Femur (tissue), 1 donor: Measurements from ENCODE around the gene NAT14.

ENCODE experiments used
- DNase-seq: peaks from one replicate; pipeline ENCODE4 v3.0.0-alpha.2; 2017

Gene NAT14

DNA sequence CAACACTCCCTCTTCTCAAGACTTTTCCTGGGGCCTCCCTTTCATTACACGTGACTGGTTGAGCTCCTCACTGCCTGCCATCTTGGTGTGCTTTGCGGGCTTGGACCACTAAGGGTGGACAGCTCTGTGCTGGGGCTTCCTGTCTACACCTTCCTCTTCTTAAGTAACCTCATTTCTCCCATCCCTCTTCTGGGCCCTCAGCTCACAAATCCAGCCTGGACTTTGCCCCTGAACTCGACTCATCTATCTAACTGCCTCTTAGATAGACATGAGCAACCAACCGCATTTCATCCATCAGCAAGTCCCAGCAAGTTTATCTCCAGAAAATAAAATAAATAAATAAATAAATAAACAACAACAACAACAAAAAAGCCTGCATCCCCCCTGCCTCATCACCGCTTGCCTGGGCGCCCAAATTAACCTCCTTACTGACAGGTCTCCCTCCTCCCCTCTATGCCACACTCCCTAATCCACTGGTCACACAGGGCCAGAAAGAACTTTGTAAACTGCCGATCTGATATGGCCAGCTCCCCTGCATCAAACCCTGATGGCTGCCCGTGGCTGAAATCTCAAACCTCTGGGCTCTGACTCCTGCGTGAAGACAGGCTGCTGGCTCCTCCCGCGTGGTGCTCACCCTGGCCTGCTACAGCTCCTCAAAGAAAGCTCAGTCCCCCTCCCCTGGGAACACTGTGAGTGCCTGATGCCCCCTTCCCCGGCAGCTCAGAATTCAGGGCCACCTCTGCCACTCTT lies 31.3 kb upstream of the NAT14 start:
- DNase-seq: no peak

DNA sequence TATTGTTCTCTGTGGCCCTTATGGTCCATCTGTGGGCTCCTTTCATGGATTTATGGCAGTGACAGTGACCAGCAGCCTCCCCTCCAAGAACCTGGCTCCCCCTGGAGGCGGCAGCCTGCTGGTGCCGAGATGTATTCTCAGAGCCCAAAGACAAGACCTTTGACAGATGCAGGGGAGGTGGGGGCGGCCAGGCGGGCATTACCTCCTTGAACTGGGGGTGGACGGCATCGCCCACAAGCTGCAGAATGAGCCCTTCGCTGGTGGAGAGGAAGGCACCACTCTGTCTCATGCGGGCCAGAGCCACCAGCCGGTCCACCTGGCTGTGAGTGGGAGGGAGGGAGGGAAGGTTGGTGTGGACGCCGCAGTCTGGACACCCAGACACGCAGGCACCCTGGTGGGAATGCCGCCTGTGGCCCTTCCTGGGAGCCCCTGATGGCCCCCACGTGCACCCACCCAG lies 30.2 kb upstream of the NAT14 start:
- no peak for DNase-seq

DNA sequence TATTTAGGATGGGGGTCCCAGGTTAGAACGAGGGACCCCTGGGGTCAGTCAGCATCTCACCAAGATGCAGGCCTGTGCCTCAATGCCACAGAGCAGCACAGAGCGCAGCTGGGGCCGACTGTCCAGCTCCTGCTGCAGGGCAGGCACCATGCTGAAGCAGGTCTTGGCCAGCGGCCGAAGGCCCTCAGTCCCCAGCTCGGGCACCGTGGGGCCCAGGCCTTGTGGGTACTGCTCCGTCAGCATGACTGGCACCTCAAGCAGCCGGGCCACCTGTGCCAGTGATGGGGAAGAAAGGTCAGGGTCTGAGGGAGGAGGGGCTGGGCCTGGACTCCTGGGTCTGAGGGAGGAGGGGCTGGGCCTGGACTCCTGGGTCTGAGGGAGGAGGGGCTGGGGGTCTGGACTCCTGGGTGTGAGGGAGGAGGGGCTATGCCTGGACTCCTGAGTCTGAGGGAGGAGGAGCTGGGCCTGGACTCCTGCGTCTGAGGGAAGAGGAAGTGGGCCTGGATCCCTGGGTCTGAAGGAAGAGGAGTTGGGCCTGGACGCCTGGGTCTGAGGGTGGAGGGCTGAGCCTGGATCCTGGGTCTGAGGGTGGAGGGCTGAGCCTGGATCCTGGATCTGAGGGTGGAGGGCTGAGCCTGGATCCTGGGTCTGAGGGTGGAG lies 29.3 kb upstream of the NAT14 start:
- DNase-seq: no peak

DNA sequence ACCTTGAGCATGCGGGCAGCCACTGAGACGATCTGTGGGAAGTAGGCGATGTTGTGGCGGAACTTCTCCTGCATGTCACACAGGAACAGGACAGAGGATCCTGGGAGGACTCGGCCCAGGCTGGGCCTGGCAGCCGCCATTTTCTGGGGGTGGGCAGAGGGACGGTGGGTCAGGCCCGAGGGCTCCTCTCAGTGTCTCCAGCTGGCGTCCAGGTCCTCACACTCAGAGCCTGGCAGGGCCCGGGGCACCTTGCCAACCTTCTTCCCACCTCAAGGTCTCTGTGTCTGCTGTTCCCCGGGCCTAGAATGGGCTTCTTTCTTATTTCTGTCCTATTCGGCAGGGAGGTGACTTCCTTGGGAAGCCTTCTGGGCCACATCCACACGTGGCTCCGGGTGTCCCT lies 28.6 kb upstream of the NAT14 start:
- no peak for DNase-seq

DNA sequence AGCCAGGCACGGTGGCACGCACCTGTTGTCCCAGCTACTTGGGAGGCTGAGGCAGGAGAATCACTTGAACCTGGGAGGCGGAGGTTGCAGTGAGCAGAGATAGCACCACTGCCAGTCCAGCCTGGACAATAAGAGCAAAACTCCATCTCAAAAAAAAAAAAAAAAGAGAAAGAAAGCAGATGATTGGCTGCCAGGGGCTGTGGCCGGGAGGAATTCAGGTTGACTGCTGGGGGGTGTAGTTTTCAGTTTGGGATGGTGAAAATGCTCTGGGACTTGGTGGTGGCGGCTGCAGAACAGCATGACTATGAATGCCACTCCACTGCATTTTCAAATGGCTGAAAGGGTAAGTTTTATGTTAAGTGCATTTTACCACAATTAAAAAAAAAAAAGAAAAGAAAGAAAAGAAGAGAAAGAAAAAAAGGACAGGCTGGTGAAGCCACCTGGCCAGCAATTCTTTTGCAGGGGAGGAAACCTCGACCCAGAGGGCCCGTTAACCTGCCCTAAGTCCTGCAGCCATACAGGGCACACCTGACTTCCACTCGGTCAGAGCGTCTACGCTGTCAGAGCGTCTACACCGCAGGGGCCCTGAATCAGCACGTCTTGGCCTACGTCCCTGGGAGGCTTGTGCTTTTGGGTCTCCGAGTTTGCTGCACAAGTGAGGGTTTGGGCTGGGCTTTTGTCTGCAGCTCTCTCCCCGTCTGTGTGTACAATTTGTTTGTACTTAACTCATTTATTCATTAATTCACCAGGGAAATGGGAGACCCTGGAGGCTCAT lies 27.1 kb upstream of the NAT14 start:
- no peak for DNase-seq

DNA sequence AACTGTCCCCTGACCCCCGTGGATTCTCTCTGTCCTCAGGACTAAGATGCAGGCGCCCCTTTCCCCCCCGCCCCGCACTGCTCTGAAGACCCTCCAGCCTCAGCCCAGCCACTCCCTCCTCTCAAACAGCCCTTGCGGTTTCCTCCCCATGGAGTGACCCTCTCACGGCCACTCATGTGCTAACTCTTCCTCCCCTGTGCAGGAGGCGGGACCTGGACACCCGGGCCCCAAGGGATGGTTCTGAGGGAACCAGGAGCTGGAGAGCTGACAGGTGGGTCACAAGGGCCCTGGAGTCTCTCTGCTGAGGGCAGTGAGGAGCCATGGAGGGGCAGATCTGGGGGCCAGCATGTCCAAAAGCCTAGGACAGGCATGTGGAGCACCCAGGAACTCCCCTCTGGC lies 25.4 kb upstream of the NAT14 start:
- no peak for DNase-seq

DNA sequence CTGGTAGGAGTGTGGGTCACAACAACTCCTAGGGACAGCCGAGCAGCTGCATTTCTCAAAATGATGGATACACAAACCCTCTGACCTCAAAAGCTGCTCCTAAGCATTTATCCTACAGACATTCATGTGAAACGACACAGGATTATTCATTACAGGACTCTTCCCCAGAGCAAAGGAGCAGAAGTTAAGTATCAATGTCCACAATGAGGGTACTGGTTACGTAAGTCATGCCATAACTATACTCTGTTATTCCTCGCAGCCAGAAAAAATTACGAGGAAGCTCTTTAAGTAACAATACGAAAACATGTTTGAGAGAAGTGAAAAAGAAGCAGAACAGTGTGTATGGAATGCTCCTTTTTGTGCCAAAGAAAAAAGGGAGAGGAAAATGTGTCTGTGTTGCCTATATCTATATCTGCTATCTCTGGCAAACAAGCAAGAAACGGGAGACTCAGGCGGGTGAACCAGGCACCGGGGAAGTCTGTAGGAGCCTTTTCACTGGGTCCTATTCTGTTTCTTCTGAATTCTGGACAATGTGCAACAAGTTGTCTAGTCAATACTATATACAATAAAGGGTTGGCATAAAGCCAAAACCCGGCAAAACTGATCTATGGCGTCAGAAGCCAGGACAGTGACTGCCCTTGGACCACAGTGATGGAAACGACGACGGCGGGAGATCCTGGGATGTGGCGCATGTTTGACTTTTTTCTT lies 24.9 kb upstream of the NAT14 start:
- DNase-seq: no peak

DNA sequence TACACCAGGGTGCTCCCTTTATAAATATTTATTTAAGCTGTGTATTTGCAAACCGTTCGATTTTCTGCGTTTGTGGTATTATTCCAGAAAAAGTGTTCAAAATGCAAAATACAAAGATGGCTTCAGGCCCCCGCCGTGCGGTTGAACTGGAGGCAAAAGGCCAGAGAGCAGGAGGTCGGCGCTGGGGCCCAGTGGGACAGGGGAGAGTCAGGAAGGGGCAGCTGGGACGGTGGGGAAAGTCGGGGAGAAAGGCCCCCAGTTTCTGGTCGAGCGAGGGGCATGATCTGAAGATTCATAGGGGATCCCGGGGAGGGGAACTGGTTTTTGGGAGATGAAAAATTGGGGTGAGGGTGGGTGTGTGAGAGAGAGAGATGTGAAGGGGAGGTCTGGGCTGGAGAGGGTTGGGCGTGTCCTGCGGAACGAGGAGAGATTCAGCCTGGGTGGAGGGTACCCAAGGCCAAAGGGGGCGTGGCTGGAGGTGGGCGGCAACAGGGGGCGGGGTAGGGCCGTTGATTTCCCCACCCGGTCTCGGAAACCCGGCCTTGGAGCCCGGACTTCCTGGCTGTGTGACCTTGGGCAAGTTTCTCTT lies 24.2 kb upstream of the NAT14 start:
- peak; percentile 94 for DNase-seq

DNA sequence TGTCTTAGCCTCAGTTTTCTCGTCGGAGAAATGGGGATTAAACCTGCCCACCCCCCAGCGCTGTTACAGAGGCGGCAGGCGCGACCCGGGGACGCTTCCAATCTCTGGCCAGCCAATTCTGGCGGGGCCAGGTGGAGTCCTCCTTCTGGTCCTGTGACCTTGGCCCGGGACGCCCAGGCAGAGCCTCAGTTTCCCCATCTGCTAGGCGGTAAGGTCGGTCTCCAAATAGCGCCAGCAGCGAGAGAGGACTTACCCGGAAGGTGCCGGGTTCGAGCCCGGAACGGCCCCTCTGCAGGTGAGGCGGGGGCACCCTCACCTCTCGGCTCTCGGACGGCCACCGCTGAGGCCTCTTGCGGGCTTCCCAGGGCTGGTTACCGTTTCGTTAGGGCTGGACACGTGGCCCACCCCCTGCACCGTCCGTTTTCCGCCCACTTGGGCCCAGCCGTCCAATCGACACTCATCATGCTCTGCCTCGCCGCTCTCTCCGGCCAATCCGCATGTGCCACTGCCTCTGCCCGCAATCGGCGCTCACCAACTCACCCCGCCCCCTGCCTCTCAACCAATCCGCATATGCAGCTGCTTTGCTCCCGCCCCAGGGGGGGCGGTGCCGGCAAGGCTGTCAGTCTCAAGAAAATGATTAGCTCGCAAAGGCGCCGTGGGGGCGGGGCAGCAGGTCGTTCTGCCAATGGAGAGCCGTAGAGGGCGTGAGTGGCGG lies 23.6 kb upstream of the NAT14 start, which contains the start of gene ISOC2:
TSS of gene ISOC2 (minus strand) at position 384 of the 715 bp plus-strand sequence. CDS start 5,156 bp downstream, outside the sequence.
- peak; percentile 100 for DNase-seq

DNA sequence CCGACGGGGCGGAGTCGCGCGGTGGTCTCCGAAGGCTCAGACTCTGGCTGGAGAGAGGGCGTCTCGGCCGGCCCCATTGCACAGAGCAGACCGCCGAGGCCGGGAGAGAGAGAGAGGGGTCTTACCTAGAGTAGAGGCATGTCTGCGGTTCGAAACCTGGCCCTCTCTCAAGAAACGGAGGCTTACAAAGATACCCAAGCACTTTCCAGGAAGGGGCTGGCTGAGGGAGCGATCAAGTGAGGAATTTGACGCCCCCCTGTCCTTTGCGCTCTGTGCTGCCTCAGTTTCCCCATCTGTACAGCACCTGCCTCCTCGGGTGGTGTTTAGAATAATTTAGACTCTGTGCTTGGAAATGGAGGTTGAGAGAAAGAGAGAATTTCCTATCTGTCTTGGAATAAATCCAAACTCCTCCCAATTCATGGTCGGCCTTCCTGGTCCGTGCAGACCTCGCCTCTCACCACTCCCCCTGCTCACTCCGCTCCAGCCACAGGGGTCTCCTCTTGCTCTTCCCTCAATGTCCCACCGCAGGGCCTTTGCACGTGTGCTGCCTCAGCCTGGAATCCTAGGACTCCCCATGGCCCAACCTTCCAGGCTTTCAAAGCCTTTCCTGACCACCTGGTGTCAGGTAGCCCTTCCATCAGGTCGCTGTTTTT lies 22.9 kb upstream of the NAT14 start:
- no peak for DNase-seq

DNA sequence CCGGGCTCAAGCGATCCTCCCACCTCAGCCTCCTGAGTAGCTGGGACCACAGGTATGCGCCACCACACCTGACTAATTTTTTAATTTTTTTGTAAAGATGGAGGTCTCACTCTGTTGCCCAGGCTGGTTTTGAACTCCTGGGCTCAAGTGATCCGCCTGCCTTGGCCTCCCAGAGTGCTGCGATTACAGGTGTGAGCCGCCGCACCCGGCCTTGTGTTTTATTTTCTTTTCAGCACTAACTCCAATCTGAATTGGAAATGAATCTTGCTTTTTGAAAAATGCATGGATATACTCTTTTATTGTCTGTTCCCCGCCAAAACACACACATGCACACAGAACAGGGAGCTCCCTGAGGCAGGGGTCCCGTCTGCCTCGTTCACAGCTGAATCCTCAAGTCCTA lies 22.3 kb upstream of the NAT14 start:
- no peak for DNase-seq

DNA sequence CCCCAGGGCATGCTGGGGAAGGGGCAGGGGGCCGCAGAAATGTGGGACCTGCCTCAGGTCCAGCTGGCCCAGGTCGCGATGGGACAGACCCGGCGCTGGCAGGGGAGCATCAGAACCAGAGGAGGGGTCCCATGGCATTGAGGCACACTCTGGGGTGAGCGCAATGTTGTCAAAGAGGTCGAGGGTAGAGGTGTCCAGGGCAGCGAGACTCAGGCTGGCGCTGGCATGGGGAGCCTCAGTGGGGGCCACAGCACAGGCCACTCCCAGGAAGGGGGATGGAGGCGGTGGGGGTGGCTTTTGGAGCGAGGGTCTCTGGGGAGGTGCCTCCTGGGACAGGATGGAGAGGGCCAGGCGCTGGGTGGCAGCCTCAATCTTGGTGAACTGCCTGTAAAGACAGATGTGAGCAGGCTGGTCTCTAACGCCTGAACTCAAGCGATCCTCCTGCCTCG lies 21.4 kb upstream of the NAT14 start:
- no peak for DNase-seq

DNA sequence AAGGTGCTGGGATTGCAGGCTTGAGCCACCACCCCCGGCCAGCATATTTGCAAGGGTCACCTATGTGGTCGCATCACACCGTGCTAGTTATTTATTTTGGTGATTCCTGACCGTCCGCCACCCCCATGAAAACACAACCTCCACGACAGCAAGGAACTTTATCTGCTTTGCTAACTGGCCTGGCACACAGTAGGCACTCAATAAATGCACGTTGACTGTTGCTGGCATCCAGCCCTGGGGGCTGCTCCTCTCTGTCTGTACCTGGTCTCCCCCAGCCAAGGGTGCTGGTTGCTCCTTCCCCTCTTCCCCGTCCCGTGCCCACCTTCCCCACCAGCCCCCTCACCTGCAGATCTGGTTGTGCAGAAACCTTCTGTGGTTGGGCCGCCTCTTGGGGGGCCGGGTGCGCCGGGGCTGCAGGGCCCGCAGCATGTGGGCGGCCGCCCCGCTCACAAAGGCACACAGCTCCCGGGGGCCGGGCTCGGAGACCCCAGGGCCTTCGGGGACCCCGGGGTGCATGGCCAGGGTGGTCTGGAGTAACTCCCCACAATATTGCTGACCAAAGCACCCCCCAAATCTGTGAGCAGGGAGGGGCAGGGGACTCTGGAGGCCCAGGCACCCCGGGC lies 20.8 kb upstream of the NAT14 start:
- DNase-seq: no peak

DNA sequence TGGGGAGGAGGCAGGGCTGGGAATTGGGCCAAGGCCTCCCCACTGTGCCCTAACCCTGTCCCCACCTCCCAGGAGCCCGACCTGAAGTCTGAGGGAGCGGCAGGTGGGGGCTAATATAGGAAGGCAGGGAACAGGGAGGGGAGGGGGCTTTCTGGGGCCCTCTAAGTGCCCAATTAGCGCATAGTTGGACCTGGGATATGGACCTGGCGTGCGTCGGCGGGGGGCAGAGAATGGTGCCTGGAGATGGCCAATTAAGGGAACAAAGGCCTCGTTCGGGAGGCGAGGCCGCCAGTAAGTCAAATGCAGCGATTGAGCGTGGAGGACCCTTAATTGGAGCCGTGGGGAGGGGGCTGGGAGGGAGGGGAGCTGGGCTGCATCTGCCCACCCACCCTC lies 20.3 kb upstream of the NAT14 start, which contains the start of gene C19orf85:
TSS of gene C19orf85 (minus strand) at position 90 of the 393 bp plus-strand sequence. CDS start 197 bp downstream, outside the sequence.
- no peak for DNase-seq

DNA sequence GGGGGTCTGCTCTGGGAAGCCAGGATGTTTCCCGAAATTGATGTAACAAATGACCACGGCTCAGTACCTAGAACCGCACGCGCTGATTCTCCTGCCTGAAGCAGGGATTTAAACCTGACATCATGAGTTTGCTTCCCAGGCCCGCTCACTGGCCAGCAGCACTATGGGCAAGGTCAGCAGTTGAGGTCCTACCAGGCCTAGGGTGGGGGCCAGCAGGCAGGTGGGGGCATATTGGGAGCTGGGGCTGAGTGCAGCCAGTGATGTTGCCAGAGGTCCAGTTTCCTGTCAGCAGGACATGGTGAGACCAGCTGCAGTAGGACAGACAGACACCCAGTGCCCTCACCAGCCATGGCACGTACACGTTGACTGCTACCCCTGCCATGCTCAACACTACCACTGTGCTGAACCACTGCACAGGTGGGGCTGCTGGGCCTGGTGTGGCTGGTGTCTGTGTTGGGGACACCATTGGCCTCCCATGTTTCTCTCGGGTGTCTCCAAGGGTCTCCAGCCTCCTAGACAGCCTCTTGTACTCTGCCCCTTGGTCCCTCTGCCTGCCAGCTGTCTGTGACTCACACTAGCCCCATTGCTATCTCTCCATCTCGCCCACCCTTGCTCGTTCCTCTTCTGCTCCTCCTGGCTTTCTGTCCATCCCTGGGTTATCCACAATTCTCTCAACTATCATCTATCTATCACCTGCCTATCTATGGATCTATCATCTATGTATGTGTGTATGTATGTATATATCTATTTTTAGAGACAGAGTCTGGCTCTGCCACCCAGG lies 19.3 kb upstream of the NAT14 start:
- DNase-seq: no peak

DNA sequence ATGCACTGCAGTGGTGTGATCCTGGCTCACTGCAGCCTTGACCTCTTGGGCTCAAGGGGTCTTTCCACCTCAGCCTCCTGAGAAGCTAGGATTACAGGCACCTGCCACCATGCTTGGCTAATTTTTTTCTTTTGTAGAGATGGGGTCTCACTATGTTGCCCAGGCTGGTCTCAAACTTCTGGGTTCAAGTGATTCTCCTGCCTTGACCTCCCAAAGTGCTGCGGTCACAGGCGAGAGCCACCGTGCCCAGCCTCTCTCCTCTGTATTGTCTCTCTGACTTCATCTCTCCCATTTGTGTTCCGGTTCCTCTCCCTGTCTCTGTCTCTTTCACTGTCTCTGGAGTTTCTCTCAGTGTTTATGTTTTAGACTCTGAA lies 18.8 kb upstream of the NAT14 start:
- DNase-seq: no peak

DNA sequence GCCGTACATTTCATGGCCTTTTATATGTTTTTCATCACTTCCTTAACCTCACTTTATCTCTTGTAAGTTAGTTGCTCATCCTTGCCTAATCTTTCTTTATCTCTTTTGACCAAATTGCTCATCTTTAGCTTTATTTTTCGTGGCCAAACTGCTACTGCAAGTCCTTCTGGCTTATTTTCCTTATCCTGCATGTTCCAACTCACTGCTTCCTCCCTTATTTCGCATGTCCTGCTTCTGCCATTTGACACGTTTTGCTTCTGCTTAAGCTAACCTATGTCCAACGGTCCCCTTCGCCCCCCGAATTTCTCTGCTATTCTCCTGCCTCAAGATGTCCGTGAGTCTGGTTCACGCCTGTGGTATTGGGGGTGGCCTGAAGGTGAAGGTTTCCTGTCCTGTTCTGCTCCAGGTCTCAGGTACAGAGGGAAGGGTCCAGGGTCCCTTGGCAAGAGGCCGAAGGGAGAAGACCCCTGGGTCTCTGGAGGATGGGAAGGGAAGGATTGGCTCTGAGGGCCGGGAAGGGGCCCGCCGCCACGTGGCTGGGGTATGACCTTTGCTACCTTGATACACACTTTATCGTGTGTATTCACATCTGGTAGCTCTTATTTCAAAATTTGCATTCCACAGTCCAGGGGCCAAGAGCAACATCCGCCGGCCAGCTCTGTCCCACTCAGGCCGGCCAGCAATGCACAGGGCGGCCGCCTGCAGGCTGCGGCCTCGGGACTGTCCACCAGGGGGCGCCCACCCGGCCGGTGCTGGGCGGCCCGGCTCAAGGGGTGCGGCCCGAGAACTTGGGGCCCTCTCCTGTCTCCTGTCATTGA lies 17.5 kb upstream of the NAT14 start:
- DNase-seq: peak; percentile 84

DNA sequence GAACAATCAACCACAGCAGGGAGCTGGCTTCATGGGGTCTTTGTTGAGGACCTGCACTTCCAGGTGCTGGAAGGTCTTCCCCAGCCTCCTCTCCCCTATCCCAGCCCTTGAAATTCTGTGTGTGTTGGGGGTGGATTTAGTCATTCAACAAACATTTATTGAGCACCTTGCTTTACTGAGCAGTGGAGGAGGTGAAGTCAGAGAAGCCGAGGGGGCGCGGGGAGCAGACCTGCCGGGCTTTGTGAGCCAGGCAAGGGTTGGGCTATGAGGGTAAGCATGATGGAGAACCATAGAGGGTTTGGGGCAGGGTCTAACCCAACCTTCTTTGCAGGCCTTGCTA lies 17.0 kb upstream of the NAT14 start:
- no peak for DNase-seq

DNA sequence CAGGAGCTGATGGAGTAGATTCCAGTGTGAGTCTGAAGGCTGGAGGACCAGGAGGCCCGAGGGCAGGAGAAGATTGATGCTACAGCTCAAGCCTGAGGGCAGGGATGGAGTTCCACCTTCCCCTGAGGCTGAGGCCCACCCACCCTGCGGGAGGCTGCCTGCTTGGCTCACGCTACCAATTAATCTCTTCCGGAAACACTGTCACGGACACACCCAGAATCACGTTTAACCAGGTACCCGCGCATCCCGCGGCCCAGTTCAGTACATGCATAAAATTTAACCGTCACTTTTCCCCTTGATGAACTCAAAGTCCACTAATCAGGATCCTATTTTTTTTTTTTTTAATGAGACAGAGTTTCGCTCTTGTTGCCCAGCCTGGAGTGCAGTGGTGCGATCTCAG lies 13.7 kb upstream of the NAT14 start:
- no peak for DNase-seq
